Ovary (tissue), 9 donors: Measurements from ENCODE around the gene OPCML. TPM values are rescaled to one million over a fixed set of nuclear protein-coding genes. Genes with fewer than 3 reads are reported as not detected.

ENCODE experiments used
- DNase-seq, 5 donors: peaks; one replicate each; pipeline ENCODE4 v3.0.0-alpha.2; 2019 to 2020
- H3K27ac ChIP-seq, 2 donors: fragments of 200-600 bp; one replicate each; pipeline versions ENCODE4 v1.5.1 to v1.8.0; 2019 to 2022
- H3K27me3 ChIP-seq: fragments of 200-600 bp; one replicate; pipeline ENCODE4 v1.8.0; 2022
- H3K36me3 ChIP-seq: fragments of 200-600 bp; sonication (generic); one replicate; pipeline ENCODE4 v1.5.1; 2019
- H3K4me1 ChIP-seq: one replicate; pipeline ENCODE4 v1.8.1; 2013; ENCODE audit warnings: mild to moderate bottlenecking, moderate library complexity; ENCODE audit not compliant: insufficient read depth
- H3K4me3 ChIP-seq: fragments of 200-600 bp; sonication (generic); one replicate; pipeline ENCODE4 v1.5.1; 2017
- H3K9me3 ChIP-seq, 2 donors: fragments of 200-600 bp in 1 of 2; sonication (generic) in 1 of 2; one replicate each; pipeline versions ENCODE4 v1.5.1 to v1.8.1; 2013 to 2019; ENCODE audit warnings: mild to moderate bottlenecking in 1 of 2, moderate library complexity in 1 of 2
- EP300 ChIP-seq: sonication (generic); formaldehyde crosslinking; IDR thresholded peaks from one replicate; pipeline ENCODE4 v1.6.1; 2017; ENCODE audit warnings: antibody characterized with exemption
- POLR2A ChIP-seq: fragments of 450-650 bp; IDR thresholded peaks from one replicate; pipeline ENCODE4 v1.6.1; 2017; ENCODE audit warnings: antibody characterized with exemption, mild to moderate bottlenecking, moderate library complexity
- WGBS, 3 donors: extraction: QIAGEN DNeasy Blood & Tissue Kit in 1 of 3; methylation state at CpG; one replicate each; pipeline versions ENCODE4 v1.1.5 to v1.1.7; 2013 to 2017; 5-methylcytosine and 5-hydroxymethylcytosine counted together
- intact Hi-C, 4 donors: fragments of 100-400 bp; cut with DNase I; formaldehyde crosslinking; loops; one replicate each; pipeline versions ENCODE4 v1.11.0 to v1.15.1; 2022 to 2023
- polyA plus RNA-seq, 2 donors: library from polyadenylated mRNA; stranded (reverse); fragments of 200-250 nt in 1 of 2; fragments of 350-450 nt in 1 of 2; fragmentation: Illumina TruSeq in 1 of 2; extraction: RNeasy Lipid Tissue Mini Kit (QIAGEN cat#74804) in 1 of 2; gene quantifications; one replicate each; pipeline ENCODE4 v1.2.3, GENCODE V29; 2013 to 2014
- total RNA-seq, 7 donors: library from RNA; depleted of rRNA in 2 of 7; stranded (reverse); fragments of >200 nt in 2 of 7; fragmentation: NEBNext Ultra II Directional in 3 of 7; extraction: Animal tissue kit (Norgen Biotek cat#: 25700) in 3 of 7; gene quantifications; one replicate each; pipeline versions ENCODE4 v1.1.0 to v1.2.4, GENCODE V29; 2016 to 2023
- TF ChIP-seq, protein P1 (sequence below), 3 donors: fragments of 450-650 bp in 2 of 3; fragments of 200-600 bp in 1 of 3; IDR thresholded peaks; one replicate each; pipeline versions ENCODE4 v1.5.1 to v1.8.0; 2016 to 2022; ENCODE audit warnings: antibody characterized with exemption in 3 of 3, mild to moderate bottlenecking in 1 of 3
- donor health status: DM: no; HTN: no; CAD: no; lungs with moderate emphysema.
- donor health status: DM: no; HTN: no; CAD: no.
- donor health status: Bipolar disorder and iron deficiency.
- donor health status: DM: yes; HTN: yes; CAD: no.
- donor health status: DM: no; HTN: no; CAD: no.
- donor health status: DM: yes; HTN: yes; CAD: no.

The OPCML gene
- total and polyA plus RNA-seq, 9 donors, result under 0.01 to 2.8 (median 0.32) TPM; not detected in 2

GRCh38 chr11:133227632-133228111 lies 304.6 kb downstream of the OPCML start:
- no peak overlapping the region for H3K27ac ChIP-seq
- no peaks in the 10 kb centered on the region for H3K4me1 ChIP-seq
- TF ChIP-seq EP300 (no peak), POLR2A (no peak)
- TF ChIP-seq, protein P1, sequence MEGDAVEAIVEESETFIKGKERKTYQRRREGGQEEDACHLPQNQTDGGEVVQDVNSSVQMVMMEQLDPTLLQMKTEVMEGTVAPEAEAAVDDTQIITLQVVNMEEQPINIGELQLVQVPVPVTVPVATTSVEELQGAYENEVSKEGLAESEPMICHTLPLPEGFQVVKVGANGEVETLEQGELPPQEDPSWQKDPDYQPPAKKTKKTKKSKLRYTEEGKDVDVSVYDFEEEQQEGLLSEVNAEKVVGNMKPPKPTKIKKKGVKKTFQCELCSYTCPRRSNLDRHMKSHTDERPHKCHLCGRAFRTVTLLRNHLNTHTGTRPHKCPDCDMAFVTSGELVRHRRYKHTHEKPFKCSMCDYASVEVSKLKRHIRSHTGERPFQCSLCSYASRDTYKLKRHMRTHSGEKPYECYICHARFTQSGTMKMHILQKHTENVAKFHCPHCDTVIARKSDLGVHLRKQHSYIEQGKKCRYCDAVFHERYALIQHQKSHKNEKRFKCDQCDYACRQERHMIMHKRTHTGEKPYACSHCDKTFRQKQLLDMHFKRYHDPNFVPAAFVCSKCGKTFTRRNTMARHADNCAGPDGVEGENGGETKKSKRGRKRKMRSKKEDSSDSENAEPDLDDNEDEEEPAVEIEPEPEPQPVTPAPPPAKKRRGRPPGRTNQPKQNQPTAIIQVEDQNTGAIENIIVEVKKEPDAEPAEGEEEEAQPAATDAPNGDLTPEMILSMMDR (IDR thresholded peaks at IDR 0.05), result no peak
- no peaks in the 10 kb centered on the region for H3K9me3 ChIP-seq
- H3K4me3 ChIP-seq, result no peak overlapping the region
- 62 to 70% (median 69%) methylated on average over 9 of the region's 9 CpGs for WGBS, 3 donors
- no peaks in the 10 kb centered on the region for H3K36me3 ChIP-seq
- DNase-seq, result no peak
- H3K27me3 ChIP-seq, result no peaks in the 10 kb centered on the region
- intact Hi-C loops, result no loop called here

GRCh38 chr11:133224271-133224670 lies 308.0 kb downstream of the OPCML start:
- no peak overlapping the region for H3K27ac ChIP-seq
- H3K4me1 ChIP-seq, result no peaks in the 10 kb centered on the region
- no peaks in the 10 kb centered on the region for H3K9me3 ChIP-seq
- no peaks in the 10 kb centered on the region for H3K27me3 ChIP-seq
- intact Hi-C loops, result no loop called here
- no peak for DNase-seq
- no peak overlapping the region for H3K4me3 ChIP-seq
- WGBS, 3 donors, result 75 to 83% (median 77%) methylated on average over 5 of the region's 5 CpGs
- TF ChIP-seq, protein P1 (IDR thresholded peaks at IDR 0.05), result no peak
- no peak for TF ChIP-seq EP300
- no peak for TF ChIP-seq POLR2A
- H3K36me3 ChIP-seq, result no peaks in the 10 kb centered on the region

GRCh38 chr11:133222425-133223330 lies 309.6 kb downstream of the OPCML start:
- intact Hi-C loops, result no loop called here
- WGBS, 3 donors, result 32 to 38% (median 34%) methylated on average over 13 of the region's 13 CpGs
- Histone ChIP-seq H3K27ac (no peak overlapping the region), H3K27me3 (no peaks in the 10 kb centered on the region), H3K4me3 (no peak overlapping the region), H3K9me3 (no peaks in the 10 kb centered on the region), H3K4me1 (no peaks in the 10 kb centered on the region), H3K36me3 (no peaks in the 10 kb centered on the region)
- DNase-seq, result no peak
- TF ChIP-seq EP300 (no peak), POLR2A (no peak)
- TF ChIP-seq, protein P1 (IDR thresholded peaks at IDR 0.05), result no peak

- H3K36me3 ChIP-seq, result no peaks in the 10 kb centered on the region
- WGBS, 3 donors, result 79 to 90% (median 81%) methylated on average over 4 of the region's 4 CpGs
Observed at GRCh38 chr11:133219543-133219942, 312.8 kb downstream of the OPCML start.

More at GRCh38 chr11:133219543-133219942, 312.8 kb downstream of the OPCML start:
- Histone ChIP-seq H3K4me1 (no peaks in the 10 kb centered on the region), H3K27me3 (no peaks in the 10 kb centered on the region), H3K27ac (no peak overlapping the region), H3K9me3 (no peaks in the 10 kb centered on the region), H3K4me3 (no peak overlapping the region)
- TF ChIP-seq, protein P1 (IDR thresholded peaks at IDR 0.05), result no peak
- TF ChIP-seq POLR2A (no peak), EP300 (no peak)
- intact Hi-C loops, result no loop called here
- DNase-seq, result no peak
